GM12878 (cell line): ENCODE measurements around the gene ZNF662. TPM values are rescaled to one million over a fixed set of nuclear protein-coding genes. Genes with fewer than 3 reads are reported as not detected.

Source experiments
- BCL3 ChIP-seq: IDR thresholded peaks from 2 replicates; pipeline ENCODE4 v1.6.1; 2011; ENCODE audit warnings: borderline replicate concordance, low read depth, mild to moderate bottlenecking, moderate library complexity, low read length; ENCODE audit not compliant: insufficient read depth, poor library complexity, severe bottlenecking
- BHLHE40 ChIP-seq, 2 experiments: fragments of 450-650 bp in 1 of 2; IDR thresholded peaks; 2 replicates each; pipeline ENCODE4 v1.6.1; 2011 to 2017; ENCODE audit warnings: low read depth in 2 of 2, borderline replicate concordance in 1 of 2, improper control_type of control experiment in 1 of 2, low read length in 1 of 2, mild to moderate bottlenecking in 1 of 2
- CBX3 ChIP-seq: fragments of 200-600 bp; sonication (generic); IDR thresholded peaks from 2 replicates; pipeline ENCODE4 v1.6.1; 2016; ENCODE audit warnings: low read depth, borderline replicate concordance
- CREB1 ChIP-seq: IDR thresholded peaks from 2 replicates; pipeline ENCODE4 v1.6.1; 2012; ENCODE audit warnings: low read depth, mild to moderate bottlenecking, inconsistent platforms
- EGR1 ChIP-seq, 2 experiments: IDR thresholded peaks; 1 replicate in 1 of 2; 2 replicates in 1 of 2; pipeline ENCODE4 v1.6.1; 2011 to 2012; ENCODE audit warnings: low read depth in 2 of 2, low read length in 2 of 2, borderline replicate concordance in 1 of 2, mild to moderate bottlenecking in 1 of 2, moderate library complexity in 1 of 2
- FOS ChIP-seq: IDR thresholded peaks from 3 replicates; pipeline ENCODE4 v1.6.1; 2011; ENCODE audit warnings: borderline replicate concordance; ENCODE audit not compliant: insufficient read length; ENCODE audit errors: extremely low read depth
- IKZF2 ChIP-seq, 2 experiments: fragments of 450-650 bp; IDR thresholded peaks; 2 replicates each; pipeline ENCODE4 v1.6.1; 2017; ENCODE audit warnings: mild to moderate bottlenecking in 2 of 2, moderate library complexity in 2 of 2
- MTA2 ChIP-seq: fragments of 450-650 bp; IDR thresholded peaks from 2 replicates; pipeline ENCODE4 v1.6.1; 2016; ENCODE audit warnings: low read depth, mild to moderate bottlenecking, moderate library complexity
- MXI1 ChIP-seq: fragments of 150-350 bp; IDR thresholded peaks from 2 replicates; pipeline ENCODE4 v1.6.1; 2011; ENCODE audit warnings: low read depth, mild to moderate bottlenecking, inconsistent platforms, low read length, improper control_type of control experiment
- NFYB ChIP-seq: IDR thresholded peaks from 2 replicates; pipeline ENCODE4 v1.6.1; 2011; ENCODE audit warnings: low read depth, mild to moderate bottlenecking, low read length, improper control_type of control experiment, moderate library complexity; ENCODE audit not compliant: insufficient read depth
- PAX5 ChIP-seq: IDR thresholded peaks from 2 replicates; pipeline ENCODE4 v1.6.1; 2011; ENCODE audit warnings: low read depth, low read length, borderline replicate concordance
- RELB ChIP-seq: fragments of 450-650 bp; IDR thresholded peaks from 2 replicates; pipeline ENCODE4 v1.6.1; 2017; ENCODE audit warnings: low read depth, mild to moderate bottlenecking, moderate library complexity
- SP1 ChIP-seq: IDR thresholded peaks from one replicate; pipeline ENCODE4 v1.6.1; 2011; ENCODE audit warnings: low read depth, low read length
- SUZ12 ChIP-seq: fragments of 200-600 bp; sonication (generic); IDR thresholded peaks from one replicate; pipeline ENCODE4 v1.6.1; 2018; ENCODE audit warnings: antibody characterized with exemption, mild to moderate bottlenecking; ENCODE audit not compliant: unreplicated experiment
- WRNIP1 ChIP-seq: IDR thresholded peaks from 2 replicates; pipeline ENCODE4 v1.6.1; 2011; ENCODE audit warnings: low read depth, low read length, improper control_type of control experiment, borderline replicate concordance
- YY1 ChIP-seq: IDR thresholded peaks from 2 replicates; pipeline ENCODE4 v1.6.1; 2011; ENCODE audit warnings: low read depth, mild to moderate bottlenecking, low read length
- ZBED1 ChIP-seq: IDR thresholded peaks from 2 replicates; pipeline ENCODE4 v1.6.1; 2016; ENCODE audit warnings: borderline replicate concordance
- ZBTB40 ChIP-seq: fragments of 450-650 bp; IDR thresholded peaks from 2 replicates; pipeline ENCODE4 v1.6.1; 2016; ENCODE audit warnings: mild to moderate bottlenecking, moderate library complexity, borderline replicate concordance
- ZNF207 ChIP-seq: fragments of 450-650 bp; IDR thresholded peaks from 2 replicates; pipeline ENCODE4 v1.6.1; 2014; ENCODE audit warnings: antibody characterized with exemption, mild to moderate bottlenecking, borderline replicate concordance
- ZNF217 ChIP-seq: fragments of 450-650 bp; IDR thresholded peaks from 2 replicates; pipeline ENCODE4 v1.6.1; 2017; ENCODE audit warnings: antibody characterized with exemption, mild to moderate bottlenecking
- ZNF384 ChIP-seq: IDR thresholded peaks from 2 replicates; pipeline ENCODE4 v1.6.1; 2012; ENCODE audit warnings: low read depth, mild to moderate bottlenecking, low read length, improper control_type of control experiment, borderline replicate concordance
- ZNF622 ChIP-seq: fragments of 450-650 bp; IDR thresholded peaks from 2 replicates; pipeline ENCODE4 v1.6.1; 2017; ENCODE audit warnings: mild to moderate bottlenecking, inconsistent platforms
- polyA plus RNA-seq, 11 experiments: library from polyadenylated mRNA; depleted of rRNA in 4 of 11; unstranded in 6 of 11; stranded (reverse) in 5 of 11; fragments of >200 nt; fragmentation: Nextera tagmentation in 4 of 11; fragmentation: Illumina TruSeq in 1 of 11; extraction: Ambion mirVana in 4 of 11; extraction: Trizol in 1 of 11; gene quantifications; 1 replicate in 1 of 11; 2 replicates in 10 of 11; pipeline versions ENCODE4 v1.2.1 to v1.2.3, GENCODE V29; 2011 to 2016; ENCODE audit warnings: inconsistent platforms in 2 of 11, missing spikeins in 2 of 11, low read depth in 1 of 11
- total RNA-seq, 4 experiments: library from RNA; depleted of rRNA in 3 of 4; stranded (reverse); fragments of >200 nt in 3 of 4; fragmentation: Illumina TruSeq in 1 of 4; extraction: Trizol in 1 of 4; gene quantifications; 2 replicates each; pipeline versions ENCODE4 v1.2.1 to v1.2.3, GENCODE V29; 2013 to 2021

Gene ZNF662
- total and polyA plus RNA-seq, 10 of the 15 experiments (the other 5 are each of a cell fraction or from before 2014, with no cell fraction given), result not detected

GRCh38 chr3:42880601-42881451, 25.1 kb upstream of the ZNF662 start (continued):
- TF ChIP-seq BCL3 (no peak), ZBED1 (no peak), ZNF217 (no peak), WRNIP1 (no peak), MXI1 (no peak), FOS (no peak), ZNF207 (0 out of 2 replicates have a peak, but pooled peaks have one; percentile 38), ZNF384 (no peak), IKZF2 (IDR thresholded peaks at IDR 0.05) (peak in 1 of 2 experiments; percentile 36; a peak in 1 of 4 replicates), YY1 (peak; percentile 49; the same call in 1 of the 2 replicates), SUZ12 (no peak), PAX5 (no peak), ZBTB40 (peak; percentile 46; the same call in 1 of the 2 replicates), MTA2 (no peak), RELB (0 out of 2 replicates have a peak, but pooled peaks have one; percentile 34), EGR1 (IDR thresholded peaks at IDR 0.05; ENCODE audit: borderline replicate concordance in 1 of 2, low read depth in 2 of 2, low read length in 2 of 2) (no peak), NFYB (no peak), ZNF622 (no peak), CREB1 (0 out of 2 replicates have a peak, but pooled peaks have one; percentile 31), SP1 (peak; percentile 15), BHLHE40 (IDR thresholded peaks at IDR 0.05; ENCODE audit: borderline replicate concordance in 1 of 2, low read depth in 2 of 2, low read length in 1 of 2) (peak in 1 of 2 experiments; percentile 42; a peak in 1 of 4 replicates), CBX3 (no peak)
